ENCODE measurements around the gene EIF3J.
"Not testable (repeated sequence)": the region's sequence is repeated elsewhere in the genome, so short reads cannot be mapped to it uniquely, and the experiment has no call there.

EIF3J gene

DNA sequence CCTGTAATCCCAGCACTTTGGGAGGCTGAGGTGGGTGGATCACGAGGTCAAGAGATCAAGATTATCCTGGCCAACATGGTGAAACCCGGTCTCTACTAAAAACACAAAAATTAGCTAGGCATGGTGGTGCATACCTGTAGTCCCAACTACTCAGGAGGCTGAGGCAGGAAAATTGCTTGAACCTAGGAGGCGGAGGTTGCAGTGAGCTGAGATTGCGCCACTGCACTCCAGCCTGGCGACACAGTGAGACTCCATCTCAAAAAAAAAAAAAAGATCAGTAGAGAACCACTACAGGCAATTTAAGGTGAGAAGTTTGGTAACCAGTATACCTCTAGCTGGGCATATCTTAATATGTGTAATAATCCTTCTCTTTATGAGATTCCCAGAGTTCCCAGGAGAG is 7.8 kb downstream of the EIF3J start:
- DNase-seq: not testable (repeated sequence)

DNA sequence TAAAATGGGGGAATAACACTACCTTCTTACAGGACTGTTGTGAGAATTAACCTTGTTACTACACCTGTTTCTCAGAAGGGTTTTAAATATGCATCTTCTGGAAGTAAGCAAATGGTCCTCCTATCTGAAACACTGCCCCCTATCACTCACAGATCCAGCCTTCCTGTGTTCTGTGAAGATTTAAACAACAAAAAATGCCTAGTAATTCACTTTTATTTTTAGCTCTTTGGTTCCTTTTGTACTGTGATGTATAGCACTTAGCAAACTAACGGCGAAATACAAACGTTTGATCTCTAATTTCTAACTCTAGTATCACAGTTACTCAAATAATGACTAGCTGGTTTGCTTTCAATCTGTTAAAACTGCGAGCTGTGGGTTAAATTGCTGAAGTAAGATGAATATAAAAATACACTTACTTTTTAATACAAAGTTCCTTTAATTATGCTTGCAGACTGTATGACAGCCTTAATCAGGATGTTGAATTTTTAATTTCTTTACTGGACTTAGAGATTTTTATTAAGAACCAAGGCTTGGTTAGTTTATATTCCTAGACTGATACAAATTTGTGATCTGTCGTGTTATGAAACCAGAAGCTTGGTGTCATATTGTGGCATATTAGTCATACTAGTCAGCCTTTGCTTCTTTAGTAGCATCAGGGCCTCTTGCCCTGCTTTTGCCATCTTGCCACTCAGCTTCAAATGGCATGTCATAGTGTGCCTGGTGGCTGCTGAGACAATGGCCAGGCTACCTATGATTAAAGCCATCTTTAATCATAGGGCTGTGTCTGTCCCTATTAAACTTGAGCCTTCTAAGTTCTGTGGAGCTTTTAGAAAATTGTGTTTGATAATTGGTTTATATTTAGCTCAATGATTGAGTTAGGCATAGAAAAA is 9.2 kb downstream of the EIF3J start:
- peak in 1 of 2 experiments; percentile 24 for DNase-seq

DNA sequence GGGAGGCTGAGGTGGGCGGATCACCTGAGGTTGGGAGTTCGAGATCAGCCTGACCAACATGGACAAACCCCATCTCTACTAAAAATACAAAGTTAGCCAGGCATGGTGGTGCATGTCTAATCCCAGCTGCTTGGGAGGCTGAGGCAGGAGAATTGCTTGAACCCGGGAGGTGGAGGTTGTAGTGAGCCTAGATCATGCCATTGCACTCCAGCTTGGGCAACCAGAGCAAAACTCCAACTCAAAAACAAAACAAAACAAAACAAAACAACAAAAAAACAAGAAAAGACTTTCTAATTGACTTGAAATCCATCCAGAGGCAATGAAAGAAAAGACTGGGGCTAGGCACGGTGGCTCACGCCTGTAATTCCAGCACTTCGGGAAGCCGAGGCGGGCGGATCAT is 12.2 kb downstream of the EIF3J start:
- not testable (repeated sequence) for DNase-seq

DNA sequence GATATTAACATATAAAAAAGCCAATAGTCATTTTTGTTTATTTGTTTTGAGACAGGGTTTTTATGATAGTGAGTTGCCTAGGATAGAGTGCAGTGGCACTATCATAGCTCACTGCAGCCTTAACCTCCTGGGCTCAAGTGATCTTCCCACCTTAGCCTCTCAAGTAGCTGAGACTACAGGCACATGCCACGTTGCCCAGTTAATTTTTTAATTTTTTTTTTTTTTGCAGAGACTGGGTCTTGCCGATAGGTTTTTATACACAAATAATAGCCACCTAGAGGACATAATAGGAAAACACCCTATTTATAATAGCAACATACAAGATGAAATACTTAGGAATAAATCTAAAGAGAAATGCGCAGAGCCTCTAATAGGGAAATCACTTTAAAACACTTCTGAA is 13.3 kb downstream of the EIF3J start:
- DNase-seq: peak in 1 of 2 experiments; percentile 52

DNA sequence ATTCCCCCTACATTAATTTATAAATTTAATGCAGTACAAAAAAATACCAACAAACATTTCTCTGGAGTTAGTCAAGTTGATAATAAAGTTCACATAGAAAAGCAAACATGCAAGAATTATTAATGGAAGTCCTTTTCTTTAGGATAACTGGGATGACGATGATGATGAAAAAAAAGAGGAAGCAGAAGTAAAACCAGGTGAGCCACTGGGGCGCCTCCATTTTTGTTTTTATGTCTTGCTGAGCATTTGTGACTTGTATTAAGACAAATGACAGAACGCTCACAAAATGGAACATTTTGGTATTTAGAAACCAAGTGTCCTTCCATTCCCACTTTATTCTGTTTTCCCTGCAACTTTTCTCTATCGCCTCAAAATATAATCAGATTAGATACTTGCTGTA is 13.8 kb downstream of the EIF3J start:
- DNase-seq: no peak

DNA sequence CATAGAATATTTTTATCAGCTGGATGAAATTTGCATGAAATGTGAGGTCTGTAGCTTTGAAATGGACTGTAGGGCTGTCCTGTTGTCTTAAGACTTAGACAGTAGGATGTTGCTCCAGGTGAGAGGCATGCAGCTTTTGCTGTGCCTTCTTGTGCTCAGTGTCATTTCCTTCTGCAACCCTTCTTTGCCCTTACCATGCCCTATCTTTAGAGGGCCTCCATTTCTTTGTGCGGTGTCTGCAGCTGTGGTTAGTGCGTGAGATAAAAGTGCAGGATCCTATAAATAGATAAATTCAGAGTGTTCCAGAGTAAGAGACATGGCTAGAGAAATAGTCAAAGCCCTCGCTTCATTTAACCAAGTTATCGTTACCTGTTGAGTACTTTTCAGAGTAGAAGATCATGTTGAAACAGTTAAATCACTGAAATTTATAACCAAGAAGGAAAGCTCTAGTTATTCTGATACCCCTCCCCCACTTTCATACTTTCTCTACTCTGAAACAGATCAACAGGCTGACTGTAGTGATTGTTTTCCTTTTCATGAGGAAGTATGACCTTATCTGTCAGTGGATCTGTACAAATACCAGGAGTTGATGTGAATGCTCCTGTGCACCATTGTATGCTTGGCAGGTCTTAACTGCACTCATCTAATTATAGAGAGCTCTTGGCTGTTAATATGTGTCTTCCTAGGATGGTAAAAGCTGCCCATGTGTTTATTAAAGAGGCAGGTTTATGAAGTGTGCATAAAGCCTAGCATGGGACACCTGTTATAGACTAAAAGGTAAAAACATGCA is 18.2 kb downstream of the EIF3J start:
- DNase-seq: no peak

DNA sequence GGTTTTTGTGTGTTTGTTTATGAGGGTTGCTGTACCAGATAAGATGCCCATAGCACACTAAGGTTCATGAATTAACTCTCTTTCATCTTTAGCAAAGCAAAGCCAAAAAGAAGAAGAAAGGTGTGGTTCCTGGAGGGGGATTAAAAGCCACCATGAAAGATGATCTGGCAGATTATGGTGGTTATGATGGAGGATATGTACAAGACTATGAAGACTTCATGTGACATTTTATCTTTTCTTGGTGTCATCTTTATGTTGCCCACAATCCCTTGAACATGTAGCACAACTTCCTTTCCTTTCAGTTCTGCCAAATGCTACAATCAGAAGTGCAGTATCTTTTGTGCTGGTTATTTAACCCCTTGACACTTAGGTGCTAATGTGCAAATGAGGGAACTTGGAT is 24.0 kb downstream of the EIF3J start:
- DNase-seq: not testable (repeated sequence)

DNA sequence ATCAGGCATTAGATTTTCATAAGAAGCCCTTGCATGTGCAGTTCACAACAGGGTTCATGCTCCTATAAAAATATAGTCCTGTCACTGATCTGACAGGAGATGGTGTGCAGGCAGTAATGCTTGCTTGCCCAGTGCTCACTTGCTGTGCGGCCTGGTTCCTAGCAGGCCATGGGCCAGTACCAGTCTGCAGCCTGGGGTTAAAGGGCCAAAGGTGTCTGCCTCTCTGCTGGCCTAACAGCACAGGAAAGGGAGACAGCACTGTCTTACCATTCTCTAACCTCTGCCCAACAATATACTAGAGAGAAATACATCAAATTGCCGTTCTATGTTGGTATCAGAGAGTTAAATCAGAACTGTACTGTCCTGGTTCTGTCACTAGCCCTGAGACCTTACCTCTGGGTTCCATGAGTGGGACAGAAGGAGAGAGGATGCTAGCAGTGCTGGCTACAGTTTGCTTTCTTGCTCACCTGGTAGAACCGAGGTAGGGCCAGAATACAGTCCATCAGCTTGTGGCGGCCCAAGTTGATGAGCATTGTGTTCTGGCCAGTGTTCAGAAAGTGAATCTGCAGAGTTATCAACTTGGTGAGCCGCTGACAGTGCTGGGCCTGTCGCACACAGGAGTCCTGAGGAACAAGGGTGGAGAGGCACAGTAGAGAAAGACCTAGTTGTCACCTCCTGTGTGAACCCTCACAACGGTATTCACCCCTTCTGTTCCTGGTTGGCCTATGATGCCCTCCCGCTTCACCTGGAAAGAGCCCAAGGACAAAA is 28.6 kb downstream of the EIF3J start:
- DNase-seq: no peak

DNA sequence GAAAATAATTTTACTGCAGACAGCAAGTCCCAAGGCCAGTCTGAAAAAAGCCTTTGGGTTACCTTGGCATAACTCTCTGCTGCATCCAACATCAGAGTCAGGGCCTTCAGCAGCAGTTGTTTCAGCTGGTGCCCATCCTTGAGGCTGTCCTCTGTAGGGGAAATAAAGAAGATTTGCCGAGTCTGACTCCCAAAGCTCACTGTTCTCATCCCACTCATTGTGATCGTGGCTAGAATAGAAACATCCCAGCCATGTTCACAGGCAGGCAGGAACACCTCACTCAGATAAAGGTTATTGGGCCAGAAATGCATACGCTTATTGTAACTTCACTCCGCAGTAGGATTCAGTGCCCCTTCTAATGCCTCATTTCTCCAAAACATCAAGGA is 29.2 kb downstream of the EIF3J start:
- DNase-seq: no peak

DNA sequence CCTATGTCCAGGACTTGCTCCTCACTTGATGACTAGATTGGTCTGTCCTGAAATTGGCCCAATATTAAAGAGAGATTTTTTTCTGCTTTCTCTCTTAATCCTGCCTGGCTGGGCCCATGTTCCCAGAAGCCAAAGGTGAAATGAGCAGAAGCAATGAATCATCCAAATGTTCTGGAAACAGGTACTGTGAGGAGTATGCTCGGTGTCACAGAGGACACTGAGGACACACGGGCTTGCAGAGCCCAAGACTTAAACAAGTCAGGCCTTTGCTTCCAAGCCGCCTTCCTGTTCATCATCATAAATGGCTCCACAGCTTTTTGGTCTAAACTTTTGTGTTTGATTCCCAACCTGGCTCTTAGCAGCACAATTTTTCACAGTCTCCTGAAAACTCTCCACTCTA is 31.4 kb downstream of the EIF3J start:
- DNase-seq: no peak

DNA sequence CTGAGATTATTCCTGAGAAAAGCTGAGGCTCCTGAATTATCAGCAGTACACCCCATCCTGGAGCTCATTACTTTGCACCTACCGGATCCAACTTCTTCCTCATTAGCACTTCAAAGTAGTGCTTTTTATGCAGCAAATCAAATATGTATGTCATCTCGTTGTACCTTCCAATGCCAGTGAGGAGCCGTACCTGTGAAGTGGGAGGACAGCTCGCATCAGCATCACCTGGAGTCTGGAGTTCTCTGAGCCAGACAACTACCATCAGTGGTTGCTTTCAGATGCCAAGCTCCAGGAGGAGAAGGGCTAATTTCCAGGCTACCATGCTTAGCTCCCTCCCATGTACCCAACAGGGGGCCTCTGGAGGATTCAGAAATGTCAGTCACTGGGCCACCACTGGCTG is 32.4 kb downstream of the EIF3J start:
- no peak for DNase-seq

DNA sequence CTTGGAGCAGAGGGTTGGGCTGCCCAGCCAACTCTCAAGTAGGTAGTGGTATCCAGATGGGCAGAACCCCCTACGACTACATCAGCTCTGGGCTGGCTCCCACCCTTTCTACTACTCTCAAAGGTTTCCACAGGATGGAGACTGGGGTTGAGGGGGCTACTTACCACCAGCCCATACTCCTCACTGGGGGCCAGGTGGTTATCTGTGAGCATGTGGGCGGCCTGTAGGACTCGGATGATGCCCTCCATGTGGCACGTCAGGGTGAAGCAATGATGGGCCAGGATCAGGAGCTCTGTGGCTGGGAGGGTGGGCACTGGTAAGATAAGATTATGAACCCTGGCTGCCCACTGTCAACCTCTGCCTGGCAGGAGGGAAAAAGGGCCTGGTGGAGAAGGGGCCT is 33.4 kb downstream of the EIF3J start:
- DNase-seq: no peak

DNA sequence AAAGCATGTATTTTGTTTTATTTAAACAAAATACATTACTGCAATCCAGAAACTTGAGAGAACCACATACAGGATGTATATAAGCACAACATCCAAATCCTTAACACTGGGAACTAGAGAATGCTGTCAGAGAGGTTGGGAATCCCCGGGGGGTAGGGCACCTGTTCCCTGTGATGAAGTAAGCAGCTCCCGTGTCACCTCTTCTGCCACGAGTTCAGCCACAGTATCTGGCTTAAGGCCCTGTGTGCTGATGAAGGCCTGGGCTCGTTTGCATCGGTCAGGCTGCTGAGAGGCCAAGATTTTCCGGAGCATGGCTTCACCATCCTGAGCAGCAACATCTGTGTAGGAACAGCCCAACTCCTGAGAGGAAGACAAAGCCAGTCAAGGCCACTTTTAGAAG is 36.4 kb downstream of the EIF3J start:
- DNase-seq: no peak

DNA sequence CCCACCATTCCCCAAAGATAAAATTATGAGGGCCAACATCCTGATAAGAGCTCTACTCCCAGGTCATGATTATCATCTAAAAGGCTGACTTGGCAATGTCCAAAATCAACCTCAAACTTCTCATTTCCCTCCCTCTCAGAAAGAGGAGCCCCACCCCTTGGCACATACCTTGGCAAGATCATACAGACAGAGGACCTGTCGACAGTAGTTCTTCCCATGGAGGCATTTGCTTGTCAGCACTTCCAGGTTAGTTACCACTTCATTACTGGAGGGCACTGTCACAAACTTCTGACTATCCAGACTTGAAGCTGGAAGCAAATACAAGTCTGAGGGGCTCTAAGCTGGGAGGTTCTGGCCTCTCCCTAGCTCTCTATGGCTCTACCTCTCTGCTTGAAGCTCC is 37.8 kb downstream of the EIF3J start:
- no peak for DNase-seq

DNA sequence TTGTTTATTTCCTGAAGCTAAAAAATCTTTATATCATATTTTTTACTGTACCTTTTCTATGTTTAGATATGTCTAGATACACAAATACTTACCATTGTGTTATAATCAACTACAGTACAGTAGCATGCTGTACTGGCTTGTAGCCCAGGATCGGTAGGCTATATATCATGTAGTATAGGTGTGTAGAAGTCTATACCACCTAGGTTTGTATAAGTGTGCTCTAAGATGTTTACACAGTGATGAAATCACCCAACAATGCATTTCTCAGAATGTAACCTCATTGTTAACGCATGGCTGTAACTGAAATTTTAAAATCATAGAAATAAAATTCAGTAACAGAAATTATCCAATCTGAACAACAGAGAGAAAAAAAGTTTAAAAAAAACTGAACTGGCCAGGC is 43.2 kb downstream of the EIF3J start:
- DNase-seq: no peak

DNA sequence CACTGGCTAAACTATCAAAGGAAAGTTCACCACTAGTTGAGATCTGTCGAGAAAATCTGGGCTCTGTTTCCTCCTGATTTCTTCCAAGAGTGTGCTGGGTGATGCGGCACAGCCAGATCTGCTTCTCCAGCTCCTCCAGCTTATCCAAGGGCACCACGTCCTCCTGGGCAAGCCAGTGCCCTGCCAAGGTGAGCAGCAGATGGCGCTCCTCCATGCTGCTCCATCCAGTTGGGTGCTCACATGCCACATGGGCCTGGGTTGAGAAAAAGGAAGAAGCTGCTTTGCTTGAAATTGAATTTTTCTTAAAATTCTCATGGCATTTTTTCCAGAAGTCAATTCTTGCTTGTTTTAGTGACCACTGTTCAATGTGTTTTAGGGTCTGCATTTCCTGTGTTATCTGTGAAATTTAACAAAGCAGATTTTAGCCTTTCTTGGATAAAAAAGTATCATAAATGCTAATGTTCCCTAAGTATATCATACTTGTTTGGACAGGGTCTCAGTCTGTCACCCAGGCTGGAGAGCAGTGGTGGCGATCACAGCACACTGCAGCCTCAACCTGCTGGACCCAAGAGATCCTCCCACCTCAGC is 47.3 kb downstream of the EIF3J start:
- peak; percentile 29 to 64 for DNase-seq

DNA sequence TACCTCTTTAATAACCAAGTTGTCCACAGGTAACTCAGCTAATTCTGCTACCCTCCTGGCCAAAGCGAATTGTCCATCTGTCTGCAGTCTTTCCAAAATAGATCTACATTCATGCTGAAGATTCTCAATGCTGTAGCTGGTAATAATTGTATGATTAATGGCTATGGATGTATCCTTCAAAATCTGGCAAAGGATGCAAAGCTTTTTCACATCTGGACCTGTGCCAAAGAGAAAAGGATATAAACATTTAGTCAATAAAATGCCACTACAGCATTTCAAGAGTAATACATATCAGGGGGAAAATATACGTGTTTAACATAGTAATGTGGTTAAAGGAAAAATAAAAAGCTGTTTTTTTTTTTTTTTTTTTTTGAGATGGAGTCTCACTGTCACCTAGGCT is 48.7 kb downstream of the EIF3J start:
- no peak for DNase-seq

DNA sequence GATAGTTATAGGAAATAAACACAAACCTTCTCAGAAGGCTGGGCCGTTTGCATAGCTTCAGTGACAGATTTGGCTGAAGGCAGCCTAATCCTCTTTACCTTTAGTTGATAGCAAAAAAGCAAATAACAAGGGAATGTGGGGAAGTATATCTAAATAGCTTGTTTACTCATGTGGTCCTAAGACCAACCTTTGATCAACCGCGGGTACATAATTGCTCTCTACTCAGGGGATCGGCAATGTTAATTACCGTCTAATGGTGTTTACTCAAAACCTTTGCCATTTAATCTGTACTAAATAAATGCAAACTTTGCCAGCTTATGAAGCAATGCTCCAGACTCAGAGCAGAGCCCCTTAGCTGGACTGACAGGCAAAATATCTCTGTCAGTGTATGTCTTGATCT is 51.6 kb downstream of the EIF3J start:
- no peak for DNase-seq

DNA sequence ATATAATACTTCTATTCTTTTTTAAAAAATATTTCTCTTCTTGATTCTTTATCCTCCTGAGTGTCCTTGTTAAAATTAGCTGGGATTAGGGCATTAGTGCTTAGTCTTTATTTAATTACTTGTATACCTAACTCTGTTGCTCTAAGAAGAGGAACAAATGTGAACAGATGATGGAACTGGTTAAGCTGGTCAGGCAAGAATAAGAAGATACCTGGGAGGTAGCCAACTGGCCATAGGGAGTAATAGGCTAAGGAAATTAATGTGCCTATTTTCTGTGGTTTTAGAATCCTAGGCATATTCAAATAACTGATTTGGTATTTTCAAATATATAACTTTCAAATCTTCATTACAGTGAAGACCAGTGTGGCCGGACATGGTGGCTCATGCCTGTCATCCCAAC is 54.4 kb downstream of the EIF3J start:
- DNase-seq: no peak

DNA sequence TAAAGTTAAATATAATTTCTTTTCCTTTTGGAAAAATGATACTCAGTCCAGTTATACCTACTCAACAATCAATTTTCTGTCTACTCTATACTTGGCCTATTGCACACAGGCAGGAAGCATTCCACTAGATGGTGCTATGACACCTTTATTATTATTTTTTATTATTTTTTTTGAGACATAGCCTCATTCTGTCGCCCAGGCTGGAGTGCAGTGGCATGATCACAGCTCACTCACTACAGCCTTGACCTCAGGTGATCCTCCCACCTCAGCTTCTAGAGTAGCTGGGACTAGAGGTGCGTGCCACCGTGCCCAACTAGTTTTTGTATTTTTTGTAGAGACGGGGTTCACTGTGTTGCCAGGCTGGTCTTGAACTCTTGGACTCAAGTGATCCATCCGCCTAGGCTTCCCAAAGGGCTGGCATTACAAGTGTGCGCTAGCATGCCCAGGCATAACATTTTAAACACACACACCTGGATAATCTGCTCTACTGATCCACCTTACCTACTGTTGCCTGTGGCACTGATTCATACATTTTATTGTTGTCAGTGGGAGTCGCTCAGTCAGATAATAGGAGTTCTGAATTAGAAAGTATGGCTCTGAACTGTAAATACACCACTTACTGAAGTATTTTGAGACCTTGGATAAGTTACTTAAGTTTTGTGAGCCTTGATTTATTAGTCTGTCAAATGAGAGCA is 56.2 kb downstream of the EIF3J start:
- DNase-seq: peak; percentile 9 to 30

DNA sequence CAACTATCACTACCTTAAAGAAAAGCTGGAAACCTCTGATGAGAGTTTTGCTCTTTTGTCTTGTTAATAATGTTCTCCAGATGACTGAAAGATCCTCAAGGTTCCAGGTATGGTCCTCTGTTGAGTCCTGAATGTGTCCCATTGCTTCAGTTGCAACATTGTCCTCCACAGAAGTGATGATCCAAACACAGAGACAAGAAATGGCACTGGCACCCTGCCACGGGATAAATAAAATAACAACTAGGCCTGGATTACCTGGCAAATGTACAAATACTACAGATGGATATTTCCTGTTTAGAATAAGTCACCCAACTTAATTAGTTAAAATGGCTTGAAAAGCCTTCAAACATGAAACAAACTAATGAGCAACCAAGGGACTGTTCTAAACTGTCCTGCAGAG is 58.3 kb downstream of the EIF3J start:
- DNase-seq: no peak

Measured in NCI-H524 (cell line).